Activated CD8-positive, alpha-beta memory T cell treated with anti-CD3 and anti-CD28 coated beads for 1 hour (primary cell): ENCODE results near the gene CLSTN2.

Source experiments
- DNase-seq, 2 donors: peaks; one replicate each; pipeline ENCODE4 v3.0.0-alpha.2; 2020; ENCODE audit warnings: low read depth in 1 of 2; ENCODE audit errors: extremely low read depth in 1 of 2

CLSTN2 gene

GRCh38 chr3:140051019-140051957, 116.3 kb downstream of the CLSTN2 start:
- DNase-seq = no peak

- no peak for DNase-seq
Measured at GRCh38 chr3:140052771-140053702, 118.1 kb downstream of the CLSTN2 start.

GRCh38 chr3:140053794-140054193, 118.8 kb downstream of the CLSTN2 start:
- DNase-seq = no peak

- DNase-seq = no peak
Measured at GRCh38 chr3:140055092-140055791, 120.3 kb downstream of the CLSTN2 start.

- no peak for DNase-seq
Measured at GRCh38 chr3:140056047-140056446, 121.1 kb downstream of the CLSTN2 start.

GRCh38 chr3:140061211-140061610, 126.2 kb downstream of the CLSTN2 start:
- no peak for DNase-seq

GRCh38 chr3:140062461-140062860, 127.5 kb downstream of the CLSTN2 start:
- DNase-seq = no peak

GRCh38 chr3:140067487-140067886, 132.5 kb downstream of the CLSTN2 start:
- no peak for DNase-seq

- DNase-seq = no peak
Measured at GRCh38 chr3:140068494-140069017, 133.6 kb downstream of the CLSTN2 start.

- no peak for DNase-seq
Measured at GRCh38 chr3:140073278-140074045, 138.5 kb downstream of the CLSTN2 start.

GRCh38 chr3:140076552-140076951, 141.6 kb downstream of the CLSTN2 start:
- DNase-seq = no peak

- no peak for DNase-seq
Measured at GRCh38 chr3:140077406-140077805, 142.4 kb downstream of the CLSTN2 start.

GRCh38 chr3:140078343-140078742, 143.4 kb downstream of the CLSTN2 start:
- no peak for DNase-seq

GRCh38 chr3:140078940-140079339, 144.0 kb downstream of the CLSTN2 start:
- no peak for DNase-seq

- DNase-seq = no peak
Measured at GRCh38 chr3:140081887-140082286, 146.9 kb downstream of the CLSTN2 start.

- DNase-seq = no peak
Measured at GRCh38 chr3:140085001-140085400, 150.0 kb downstream of the CLSTN2 start.

GRCh38 chr3:140086642-140087041, 151.7 kb downstream of the CLSTN2 start:
- DNase-seq = no peak

- no peak for DNase-seq
Measured at GRCh38 chr3:140088058-140088457, 153.1 kb downstream of the CLSTN2 start.

GRCh38 chr3:140088513-140088912, 153.5 kb downstream of the CLSTN2 start:
- no peak for DNase-seq
